ENCODE measurements around the gene GATAD2A. TPM values are rescaled to one million over a fixed set of nuclear protein-coding genes. Genes with fewer than 3 reads are reported as not detected.

The GATAD2A gene
- total and polyA plus RNA-seq, 7 donors = 18.5 to 138 (median 30.2) TPM

- TF ChIP-seq CTCF (IDR thresholded peaks at IDR 0.05) = no peak
- no peak for TF ChIP-seq POLR2AphosphoS5 (IDR thresholded peaks at IDR 0.05)
- no peak for TF ChIP-seq POLR2A (IDR thresholded peaks at IDR 0.05)
- TF ChIP-seq EP300 (IDR thresholded peaks at IDR 0.05) = no peak
- Histone ChIP-seq H3K27me3 (no peaks in the 10 kb centered on the region), H3K36me3 (peaks cover 17 to 45% (median 26%) of the 10 kb centered on the region in 4 donors), H3K4me3 (no peak overlapping the region), H3K9me3 (no peaks in the 10 kb centered on the region), H3K27ac (no peak overlapping the region), H3K4me1 (peaks cover 0 to 34% (median 30%) of the 10 kb centered on the region in 4 donors)
- 90 to 93% methylated on average over 15 of the region's 15 CpGs for WGBS, 2 donors
- intact Hi-C loops (cut with DNase I) = no loop called here
- no peak for DNase-seq
Observed at GRCh38 chr19:19491321-19492025, 86.0 kb downstream of the GATAD2A start.

- H3K27me3 ChIP-seq = no peaks in the 10 kb centered on the region
- peaks cover 0 to 34% (median 30%) of the 10 kb centered on the region in 4 donors for H3K4me1 ChIP-seq
- no peak overlapping the region for H3K27ac ChIP-seq
- no peak overlapping the region for H3K4me3 ChIP-seq
- intact Hi-C loops (cut with DNase I) = no loop called here
- WGBS, 2 donors = 94% methylated on average over 21 of the region's 21 CpGs
- no peaks in the 10 kb centered on the region for H3K9me3 ChIP-seq
- peaks cover 20 to 52% (median 30%) of the 10 kb centered on the region in 4 donors for H3K36me3 ChIP-seq
- DNase-seq = no peak
- TF ChIP-seq POLR2A (IDR thresholded peaks at IDR 0.05) (no peak), EP300 (IDR thresholded peaks at IDR 0.05) (no peak), CTCF (IDR thresholded peaks at IDR 0.05) (no peak), POLR2AphosphoS5 (IDR thresholded peaks at IDR 0.05) (no peak)
Observed at GRCh38 chr19:19492026-19492610, 86.6 kb downstream of the GATAD2A start.

GRCh38 chr19:19493841-19494546 lies 88.5 kb downstream of the GATAD2A start:
- intact Hi-C loops (cut with DNase I) = no loop called here
- Histone ChIP-seq H3K27ac (no peak overlapping the region), H3K4me1 (peaks cover 0 to 18% (median 15%) of the 10 kb centered on the region in 4 donors), H3K9me3 (no peaks in the 10 kb centered on the region), H3K4me3 (no peak overlapping the region), H3K27me3 (no peaks in the 10 kb centered on the region), H3K36me3 (peaks cover 25 to 71% (median 40%) of the 10 kb centered on the region in 4 donors)
- WGBS, 2 donors = 90 to 94% methylated on average over 15 of the region's 15 CpGs
- no peak for DNase-seq
- TF ChIP-seq POLR2A (IDR thresholded peaks at IDR 0.05) = no peak
- no peak for TF ChIP-seq POLR2AphosphoS5 (IDR thresholded peaks at IDR 0.05)
- no peak for TF ChIP-seq EP300 (IDR thresholded peaks at IDR 0.05)
- TF ChIP-seq CTCF (IDR thresholded peaks at IDR 0.05) = no peak

- TF ChIP-seq POLR2A (IDR thresholded peaks at IDR 0.05) = no peak
- no peak for TF ChIP-seq CTCF (IDR thresholded peaks at IDR 0.05)
- no peak for TF ChIP-seq EP300 (IDR thresholded peaks at IDR 0.05)
- no peak for TF ChIP-seq POLR2AphosphoS5 (IDR thresholded peaks at IDR 0.05)
- Histone ChIP-seq H3K4me1 (no peaks in the 10 kb centered on the region), H3K27ac (no peak overlapping the region), H3K4me3 (no peak overlapping the region), H3K9me3 (no peaks in the 10 kb centered on the region), H3K27me3 (no peaks in the 10 kb centered on the region), H3K36me3 (peaks cover 26 to 90% (median 54%) of the 10 kb centered on the region in 4 donors)
- WGBS, 2 donors = 95 to 96% methylated on average over 30 of the region's 30 CpGs
- intact Hi-C loops (cut with DNase I) = no loop called here
- DNase-seq = no peak
Observed at GRCh38 chr19:19495614-19496603, 90.4 kb downstream of the GATAD2A start.

Measured in sigmoid colon (tissue), 7 donors.